ENCODE data around the gene CCM2L.

Gene CCM2L

DNA sequence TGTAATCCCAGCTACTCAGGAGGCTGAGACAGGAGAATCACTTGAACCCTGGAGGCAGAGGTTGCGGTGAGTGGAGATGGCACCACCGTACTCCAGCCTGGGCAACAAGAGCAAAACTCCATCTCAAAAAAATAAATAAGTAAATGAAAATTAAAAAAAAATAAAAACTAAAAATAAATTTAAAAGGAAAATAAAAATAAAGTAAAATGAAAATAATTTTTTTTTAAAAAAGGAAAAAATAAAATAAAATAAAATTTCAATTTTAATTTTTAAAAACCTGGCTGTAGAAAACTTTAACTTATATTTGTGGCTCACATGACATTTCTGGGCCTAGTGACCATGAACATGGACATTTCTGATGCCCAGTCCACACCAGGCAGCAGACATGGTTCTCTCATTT lies 57.9 kb downstream of the CCM2L start:
- peaks cover 0 to 4% of the 10 kb centered on the region in 2 donors for H3K27me3 ChIP-seq (ENCODE audit: control insufficient read depth in 1 of 2, insufficient read depth in 2 of 2, low read length in 2 of 2)
- H3K4me1 ChIP-seq (ENCODE audit: insufficient read depth, low read length), result no peaks in the 10 kb centered on the region
- H3K4me3 ChIP-seq (ENCODE audit: low read depth in 1 of 2, low read length in 2 of 2), result no peak overlapping the region
- H3K27ac ChIP-seq (ENCODE audit: low read depth, low read length), result no peak overlapping the region
- H3K36me3 ChIP-seq (ENCODE audit: insufficient read depth, low read length), result no peaks in the 10 kb centered on the region
- H3K9ac ChIP-seq (ENCODE audit: low read length), result no peak overlapping the region
- no peaks in the 10 kb centered on the region for H3K9me3 ChIP-seq (ENCODE audit: low read length)

DNA sequence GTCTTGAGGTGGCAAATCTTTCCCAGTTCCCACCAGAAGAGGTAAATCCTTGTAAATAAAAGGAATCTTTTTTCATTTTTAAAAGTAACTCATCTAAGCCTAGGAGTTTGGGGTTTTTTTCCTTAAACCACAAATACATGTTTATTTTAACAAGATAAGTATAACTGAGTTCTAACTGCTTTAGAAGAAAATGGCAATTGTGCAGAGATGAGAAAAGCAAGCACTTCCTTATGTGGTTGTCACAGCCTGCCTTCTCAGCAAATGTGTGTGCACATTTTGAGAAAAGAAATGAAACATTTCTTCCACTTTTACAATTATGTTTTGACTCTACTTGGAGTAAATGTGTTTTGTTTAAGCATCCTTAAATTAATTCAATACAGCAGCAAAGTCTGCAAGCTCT lies 59.5 kb downstream of the CCM2L start:
- no peak overlapping the region for H3K9ac ChIP-seq (ENCODE audit: low read length)
- H3K4me1 ChIP-seq (ENCODE audit: insufficient read depth, low read length), result no peaks in the 10 kb centered on the region
- H3K9me3 ChIP-seq (ENCODE audit: low read length), result no peaks in the 10 kb centered on the region
- H3K27me3 ChIP-seq (ENCODE audit: control insufficient read depth in 1 of 2, insufficient read depth in 2 of 2, low read length in 2 of 2), result peaks cover 0 to 4% of the 10 kb centered on the region in 2 donors
- no peak overlapping the region for H3K4me3 ChIP-seq (ENCODE audit: low read depth in 1 of 2, low read length in 2 of 2)
- H3K36me3 ChIP-seq (ENCODE audit: insufficient read depth, low read length), result no peaks in the 10 kb centered on the region
- H3K27ac ChIP-seq (ENCODE audit: low read depth, low read length), result no peak overlapping the region

DNA sequence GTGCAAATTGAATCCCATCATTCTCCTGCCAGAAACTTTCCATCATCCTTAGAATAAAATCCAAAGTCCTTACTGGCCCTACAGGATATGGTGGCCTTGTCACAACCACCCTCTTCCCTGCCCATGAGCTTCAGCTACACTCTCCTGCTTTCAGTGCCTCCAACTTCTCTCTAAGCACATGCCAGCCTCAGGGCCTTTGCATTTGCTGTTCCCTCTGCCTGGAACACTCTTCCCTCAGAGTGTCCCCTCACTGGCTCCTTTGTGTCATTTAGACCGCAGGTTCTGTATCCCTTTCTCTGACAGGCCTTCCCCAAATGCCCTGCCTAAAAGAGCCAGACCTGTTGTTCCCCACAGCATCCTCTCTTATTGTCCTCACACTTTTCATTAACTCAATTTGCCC lies 60.0 kb downstream of the CCM2L start:
- Histone ChIP-seq H3K36me3 (ENCODE audit: insufficient read depth, low read length) (no peaks in the 10 kb centered on the region), H3K9me3 (ENCODE audit: low read length) (no peaks in the 10 kb centered on the region), H3K27me3 (ENCODE audit: control insufficient read depth in 1 of 2, insufficient read depth in 2 of 2, low read length in 2 of 2) (peaks cover 0 to 4% of the 10 kb centered on the region in 2 donors), H3K4me1 (ENCODE audit: insufficient read depth, low read length) (no peaks in the 10 kb centered on the region), H3K9ac (ENCODE audit: low read length) (no peak overlapping the region), H3K4me3 (ENCODE audit: low read depth in 1 of 2, low read length in 2 of 2) (no peak overlapping the region), H3K27ac (ENCODE audit: low read depth, low read length) (no peak overlapping the region)

DNA sequence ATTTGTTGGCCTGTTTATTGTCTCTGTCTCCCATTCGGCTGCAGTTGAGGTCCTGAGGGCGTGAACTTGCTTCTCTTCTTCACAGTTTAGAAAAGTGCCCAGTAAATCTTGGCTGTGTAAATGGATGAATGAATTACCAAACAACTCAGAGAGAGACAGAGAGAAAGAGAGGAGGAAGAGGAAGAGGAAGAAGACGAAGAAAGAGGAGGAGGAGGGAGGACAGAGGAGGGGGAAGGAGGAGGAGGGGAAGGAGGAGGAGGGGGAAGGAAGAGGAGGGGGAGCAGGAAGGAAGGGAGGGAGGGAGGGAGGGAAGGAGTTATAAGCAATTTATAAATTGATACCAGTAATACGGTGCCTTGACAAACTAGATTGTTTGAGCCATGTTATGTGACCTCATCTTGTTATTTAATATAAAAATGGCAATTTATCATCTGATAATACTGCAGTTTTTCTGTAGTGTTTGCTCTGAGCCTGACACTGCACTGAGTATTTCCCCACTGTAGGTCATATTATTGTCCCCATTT lies 60.5 kb downstream of the CCM2L start:
- peaks cover 0 to 4% of the 10 kb centered on the region in 2 donors for H3K27me3 ChIP-seq (ENCODE audit: control insufficient read depth in 1 of 2, insufficient read depth in 2 of 2, low read length in 2 of 2)
- H3K36me3 ChIP-seq (ENCODE audit: insufficient read depth, low read length), result no peaks in the 10 kb centered on the region
- H3K4me1 ChIP-seq (ENCODE audit: insufficient read depth, low read length), result no peaks in the 10 kb centered on the region
- H3K9me3 ChIP-seq (ENCODE audit: low read length), result no peaks in the 10 kb centered on the region
- H3K4me3 ChIP-seq (ENCODE audit: low read depth in 1 of 2, low read length in 2 of 2), result no peak overlapping the region
- no peak overlapping the region for H3K9ac ChIP-seq (ENCODE audit: low read length)
- no peak overlapping the region for H3K27ac ChIP-seq (ENCODE audit: low read depth, low read length)

DNA sequence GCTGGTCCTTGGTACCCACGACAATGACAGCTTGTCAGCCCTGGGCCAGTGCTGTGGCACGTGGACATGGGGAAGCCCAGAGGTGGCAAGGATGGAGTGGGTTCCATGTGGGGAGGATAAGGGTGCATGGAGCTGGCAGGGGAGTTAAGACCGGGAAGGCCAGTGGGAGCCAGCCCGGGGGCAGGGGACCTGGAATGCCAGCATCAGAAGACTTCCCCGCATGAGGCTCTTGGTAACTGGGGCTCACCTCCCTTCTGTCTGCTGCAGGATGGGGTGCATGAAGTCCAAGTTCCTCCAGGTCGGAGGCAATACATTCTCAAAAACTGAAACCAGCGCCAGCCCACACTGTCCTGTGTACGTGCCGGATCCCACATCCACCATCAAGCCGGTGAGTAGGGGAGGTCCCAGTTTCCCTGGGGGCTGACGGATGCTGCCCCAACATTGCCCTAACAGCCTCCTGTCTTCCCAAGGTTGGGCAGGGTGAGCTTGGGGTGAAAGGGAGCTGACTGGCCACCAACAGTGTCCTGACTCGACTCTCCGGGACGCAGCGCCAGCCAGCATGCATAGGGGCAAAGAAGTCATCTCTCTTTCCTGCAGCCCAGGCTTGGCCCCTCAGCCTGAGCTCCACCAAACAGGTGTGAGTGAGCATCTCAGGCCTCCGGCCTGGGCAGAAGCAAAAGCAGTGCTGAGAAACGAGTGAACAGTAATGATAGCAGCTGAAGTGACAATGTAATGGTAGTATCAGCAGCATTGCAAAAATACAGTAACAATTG lies 61.3 kb downstream of the CCM2L start:
- Histone ChIP-seq H3K4me3 (ENCODE audit: low read depth in 1 of 2, low read length in 2 of 2) (no peak overlapping the region), H3K27me3 (ENCODE audit: control insufficient read depth in 1 of 2, insufficient read depth in 2 of 2, low read length in 2 of 2) (peaks cover 0 to 4% of the 10 kb centered on the region in 2 donors), H3K9ac (ENCODE audit: low read length) (no peak overlapping the region), H3K4me1 (ENCODE audit: insufficient read depth, low read length) (no peaks in the 10 kb centered on the region), H3K36me3 (ENCODE audit: insufficient read depth, low read length) (no peaks in the 10 kb centered on the region), H3K9me3 (ENCODE audit: low read length) (no peaks in the 10 kb centered on the region), H3K27ac (ENCODE audit: low read depth, low read length) (no peak overlapping the region)

DNA sequence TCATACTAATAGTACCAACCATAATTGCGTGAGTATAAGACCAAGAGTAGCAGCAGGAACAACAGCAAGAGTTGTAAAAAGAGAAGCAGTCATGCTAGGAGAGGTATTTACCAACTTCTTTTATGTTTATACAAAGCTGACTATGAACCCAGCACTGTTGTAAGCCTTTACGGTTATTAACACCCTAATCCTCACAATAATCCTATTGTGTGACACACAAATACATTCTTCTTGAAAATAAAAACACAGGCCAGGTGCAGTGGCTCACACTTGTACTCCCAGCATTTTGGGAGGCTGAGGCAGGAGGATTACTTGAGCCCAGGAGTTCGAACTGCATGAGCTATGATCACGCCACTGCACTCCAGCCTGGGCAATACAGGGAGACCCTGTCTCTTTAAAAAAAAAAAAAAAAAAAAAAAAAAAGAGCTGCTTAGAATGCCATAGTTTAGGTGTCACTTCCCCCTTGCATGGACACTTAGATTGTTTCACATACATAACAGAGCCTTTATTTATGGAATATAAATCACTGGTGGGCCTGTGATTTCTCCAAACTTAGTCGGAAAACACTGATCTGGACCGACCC lies 62.0 kb downstream of the CCM2L start:
- H3K27me3 ChIP-seq (ENCODE audit: control insufficient read depth in 1 of 2, insufficient read depth in 2 of 2, low read length in 2 of 2), result peaks cover 0 to 4% of the 10 kb centered on the region in 2 donors
- H3K9ac ChIP-seq (ENCODE audit: low read length), result no peak overlapping the region
- no peaks in the 10 kb centered on the region for H3K4me1 ChIP-seq (ENCODE audit: insufficient read depth, low read length)
- H3K4me3 ChIP-seq (ENCODE audit: low read depth in 1 of 2, low read length in 2 of 2), result no peak overlapping the region
- no peaks in the 10 kb centered on the region for H3K36me3 ChIP-seq (ENCODE audit: insufficient read depth, low read length)
- H3K27ac ChIP-seq (ENCODE audit: low read depth, low read length), result no peak overlapping the region
- no peaks in the 10 kb centered on the region for H3K9me3 ChIP-seq (ENCODE audit: low read length)

DNA sequence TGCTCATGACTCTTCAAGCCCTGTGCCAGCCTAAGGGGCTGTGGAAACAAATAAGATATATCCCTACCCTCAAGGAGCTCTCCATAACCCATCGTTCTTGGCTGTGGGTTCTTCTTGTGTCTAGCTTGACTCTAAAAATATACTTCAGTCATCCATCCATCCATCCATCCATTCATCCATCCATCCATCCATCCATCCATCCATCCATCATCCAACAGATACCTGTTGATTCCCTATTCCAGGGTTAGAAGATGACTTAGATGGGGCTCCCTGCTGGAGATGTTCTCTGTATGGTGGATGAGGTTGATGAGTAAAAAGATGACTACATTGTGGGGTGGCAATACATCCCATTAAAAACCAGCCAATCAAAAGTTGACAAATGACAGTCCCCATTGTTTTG lies 65.3 kb downstream of the CCM2L start:
- Histone ChIP-seq H3K9ac (ENCODE audit: low read length) (no peak overlapping the region), H3K27me3 (ENCODE audit: control insufficient read depth in 1 of 2, insufficient read depth in 2 of 2, low read length in 2 of 2) (peaks cover 0 to 4% of the 10 kb centered on the region in 2 donors), H3K36me3 (ENCODE audit: insufficient read depth, low read length) (no peaks in the 10 kb centered on the region), H3K4me1 (ENCODE audit: insufficient read depth, low read length) (no peaks in the 10 kb centered on the region), H3K4me3 (ENCODE audit: low read depth in 1 of 2, low read length in 2 of 2) (no peak overlapping the region), H3K27ac (ENCODE audit: low read depth, low read length) (no peak overlapping the region), H3K9me3 (ENCODE audit: low read length) (no peaks in the 10 kb centered on the region)

DNA sequence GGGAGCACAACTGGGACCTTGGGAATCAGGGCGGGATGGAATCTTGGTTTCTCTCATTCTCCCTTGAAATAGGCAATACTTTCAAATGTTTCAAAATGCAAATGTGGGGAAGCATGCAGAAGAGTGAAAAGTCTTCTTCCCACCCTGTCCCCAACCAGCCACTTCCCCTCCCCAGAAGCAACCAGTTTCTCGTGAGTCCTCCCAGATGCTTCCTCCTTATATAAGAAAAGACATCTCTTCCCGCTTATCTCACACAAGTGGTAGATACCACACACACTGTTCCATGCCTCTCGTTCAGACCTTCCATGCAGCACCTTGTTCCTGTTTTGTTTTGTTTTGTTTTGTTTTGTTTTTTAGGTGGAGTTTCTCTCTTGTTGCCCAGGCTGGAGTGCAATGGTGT lies 67.0 kb downstream of the CCM2L start:
- Histone ChIP-seq H3K27ac (ENCODE audit: low read depth, low read length) (no peak overlapping the region), H3K4me1 (ENCODE audit: insufficient read depth, low read length) (no peaks in the 10 kb centered on the region), H3K9me3 (ENCODE audit: low read length) (no peaks in the 10 kb centered on the region), H3K4me3 (ENCODE audit: low read depth in 1 of 2, low read length in 2 of 2) (no peak overlapping the region), H3K9ac (ENCODE audit: low read length) (no peak overlapping the region), H3K36me3 (ENCODE audit: insufficient read depth, low read length) (no peaks in the 10 kb centered on the region), H3K27me3 (ENCODE audit: control insufficient read depth in 1 of 2, insufficient read depth in 2 of 2, low read length in 2 of 2) (no peaks in the 10 kb centered on the region)

DNA sequence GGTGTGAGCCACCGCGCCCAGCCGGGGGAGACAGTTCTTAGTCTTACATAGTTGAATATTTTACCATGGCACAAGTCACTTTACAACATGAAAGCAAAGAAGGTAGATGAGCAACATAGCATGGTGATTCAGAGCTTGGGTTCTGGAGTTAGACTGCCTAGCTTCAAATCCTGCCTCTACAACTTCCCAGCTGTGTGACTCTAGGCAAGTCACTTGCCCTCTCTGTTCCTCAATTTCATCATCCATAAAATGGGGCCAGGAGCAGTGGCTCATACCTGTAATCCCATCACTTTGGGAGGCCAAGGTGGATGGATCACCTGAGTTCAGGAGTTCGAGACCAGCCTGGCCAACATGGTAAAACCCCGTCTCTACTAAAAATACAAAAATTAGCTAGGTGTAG lies 68.1 kb downstream of the CCM2L start:
- Histone ChIP-seq H3K27ac (ENCODE audit: low read depth, low read length) (no peak overlapping the region), H3K27me3 (ENCODE audit: control insufficient read depth in 1 of 2, insufficient read depth in 2 of 2, low read length in 2 of 2) (no peaks in the 10 kb centered on the region), H3K9me3 (ENCODE audit: low read length) (no peaks in the 10 kb centered on the region), H3K4me1 (ENCODE audit: insufficient read depth, low read length) (no peaks in the 10 kb centered on the region), H3K9ac (ENCODE audit: low read length) (no peak overlapping the region), H3K4me3 (ENCODE audit: low read depth in 1 of 2, low read length in 2 of 2) (no peak overlapping the region), H3K36me3 (ENCODE audit: insufficient read depth, low read length) (no peaks in the 10 kb centered on the region)

DNA sequence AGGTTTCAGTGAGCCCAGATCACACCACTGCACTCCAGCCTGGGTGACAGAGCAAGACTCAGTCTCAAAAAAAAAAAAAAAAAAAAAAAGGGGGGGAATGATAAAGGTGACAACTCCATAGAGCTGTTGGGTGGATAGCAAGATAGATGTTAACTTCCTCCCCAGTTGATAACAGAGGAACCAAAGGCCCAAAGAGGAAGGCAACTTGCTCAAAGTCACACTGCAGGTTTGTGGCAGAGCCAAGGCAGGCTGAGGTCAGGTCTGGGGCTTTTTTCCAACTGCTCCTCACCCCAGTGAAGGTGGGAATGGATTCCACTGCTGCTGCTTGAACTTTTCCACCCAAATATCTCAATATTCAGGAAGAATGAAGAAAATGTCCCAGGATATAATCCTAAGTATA lies 68.6 kb downstream of the CCM2L start:
- Histone ChIP-seq H3K4me3 (ENCODE audit: low read depth in 1 of 2, low read length in 2 of 2) (no peak overlapping the region), H3K27ac (ENCODE audit: low read depth, low read length) (no peak overlapping the region), H3K9me3 (ENCODE audit: low read length) (no peaks in the 10 kb centered on the region), H3K36me3 (ENCODE audit: insufficient read depth, low read length) (no peaks in the 10 kb centered on the region), H3K27me3 (ENCODE audit: control insufficient read depth in 1 of 2, insufficient read depth in 2 of 2, low read length in 2 of 2) (no peaks in the 10 kb centered on the region), H3K4me1 (ENCODE audit: insufficient read depth, low read length) (no peaks in the 10 kb centered on the region), H3K9ac (ENCODE audit: low read length) (no peak overlapping the region)

DNA sequence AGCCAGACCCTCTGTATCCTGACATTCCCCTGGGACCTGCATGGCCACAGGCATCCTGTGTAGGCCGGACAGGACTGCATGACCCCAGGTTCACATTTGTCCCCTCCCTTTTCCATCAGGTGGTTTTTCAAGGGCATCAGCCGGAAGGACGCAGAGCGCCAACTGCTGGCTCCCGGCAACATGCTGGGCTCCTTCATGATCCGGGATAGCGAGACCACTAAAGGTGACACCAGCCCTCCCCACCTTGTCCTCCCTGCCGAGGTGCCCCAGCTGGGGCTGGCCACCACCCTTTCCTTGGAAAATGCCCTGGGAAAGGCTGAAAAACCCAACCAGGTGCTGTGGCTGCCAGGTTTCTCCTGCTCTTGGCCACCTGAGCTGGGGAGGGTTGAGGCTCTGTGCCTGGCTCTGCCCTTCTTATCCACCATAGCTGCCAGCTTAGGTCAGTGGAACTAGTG lies 69.4 kb downstream of the CCM2L start:
- Histone ChIP-seq H3K4me3 (ENCODE audit: low read depth in 1 of 2, low read length in 2 of 2) (no peak overlapping the region), H3K9me3 (ENCODE audit: low read length) (no peaks in the 10 kb centered on the region)

DNA sequence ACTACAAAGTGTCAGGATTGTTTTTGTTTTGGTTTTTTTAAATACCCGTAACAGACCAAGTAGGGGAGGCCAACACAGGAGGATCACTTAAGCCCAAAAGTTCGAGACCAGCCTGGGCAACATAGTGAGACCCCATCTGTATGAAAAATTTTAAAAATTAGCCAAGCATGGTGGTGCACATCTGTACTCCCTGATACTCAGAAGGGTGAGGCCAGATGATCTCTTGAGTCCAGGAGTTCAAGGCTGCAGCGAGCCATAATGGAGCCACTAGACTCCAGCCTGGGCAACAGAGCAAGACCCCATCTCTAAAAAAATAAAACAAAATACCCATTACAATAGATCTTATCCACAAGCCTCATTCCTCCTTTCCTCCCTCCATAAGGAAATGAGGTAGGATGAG lies 70.5 kb downstream of the CCM2L start:
- no peak overlapping the region for H3K4me3 ChIP-seq (ENCODE audit: low read depth in 1 of 2, low read length in 2 of 2)
- no peaks in the 10 kb centered on the region for H3K4me1 ChIP-seq (ENCODE audit: insufficient read depth, low read length)
- no peaks in the 10 kb centered on the region for H3K9me3 ChIP-seq (ENCODE audit: low read length)
- H3K9ac ChIP-seq (ENCODE audit: low read length), result no peak overlapping the region
- H3K27ac ChIP-seq (ENCODE audit: low read depth, low read length), result no peak overlapping the region
- H3K36me3 ChIP-seq (ENCODE audit: insufficient read depth, low read length), result no peaks in the 10 kb centered on the region
- H3K27me3 ChIP-seq (ENCODE audit: control insufficient read depth in 1 of 2, insufficient read depth in 2 of 2, low read length in 2 of 2), result no peaks in the 10 kb centered on the region

More for the DNA sequence above, 69.4 kb downstream of the CCM2L start:
- Histone ChIP-seq H3K9ac (ENCODE audit: low read length) (no peak overlapping the region), H3K27ac (ENCODE audit: low read depth, low read length) (no peak overlapping the region), H3K27me3 (ENCODE audit: control insufficient read depth in 1 of 2, insufficient read depth in 2 of 2, low read length in 2 of 2) (no peaks in the 10 kb centered on the region), H3K4me1 (ENCODE audit: insufficient read depth, low read length) (no peaks in the 10 kb centered on the region), H3K36me3 (ENCODE audit: insufficient read depth, low read length) (no peaks in the 10 kb centered on the region)
